Keratinocyte (primary cell): ENCODE results near the gene ZNF335. TPM values are rescaled to one million over a fixed set of nuclear protein-coding genes. Genes with fewer than 3 reads are reported as not detected.

ENCODE experiments used
- DNase-seq: peaks from one replicate; pipeline ENCODE4 v3.0.0-alpha.2; 2011; ENCODE audit warnings: low read depth, missing footprints, low spot score
- FAIRE-seq: peaks from 2 replicates; lab custom pipeline; 2011; peaks lifted over from hg19 to GRCh38; lab: Jason Lieb, UNC
- H2AFZ ChIP-seq: 2 replicates; pipeline ENCODE4 v1.6.0; 2012; ENCODE audit warnings: low read length, control low read depth, inconsistent platforms; ENCODE audit not compliant: control insufficient read depth
- H3K27ac ChIP-seq: 2 replicates; pipeline ENCODE4 v1.5.1; 2011; ENCODE audit warnings: low read length; ENCODE audit not compliant: control insufficient read depth, insufficient read depth
- H3K27me3 ChIP-seq: 3 replicates; pipeline ENCODE4 v1.6.0; 2011; ENCODE audit warnings: low read length; ENCODE audit not compliant: control insufficient read depth, insufficient read depth; ENCODE audit errors: extremely low read depth
- H3K36me3 ChIP-seq, 2 experiments: 2 replicates in 1 of 2; 3 replicates in 1 of 2; pipeline ENCODE4 v1.5.1; 2011; ENCODE audit warnings: low read length in 2 of 2, mild to moderate bottlenecking in 1 of 2; ENCODE audit not compliant: control insufficient read depth in 2 of 2, insufficient read depth in 2 of 2; ENCODE audit errors: extremely low read depth in 1 of 2
- H3K4me1 ChIP-seq: 3 replicates; pipeline ENCODE4 v1.5.1; 2011; ENCODE audit warnings: low read length; ENCODE audit not compliant: control insufficient read depth, insufficient read depth; ENCODE audit errors: extremely low read depth
- H3K4me2 ChIP-seq: 3 replicates; pipeline ENCODE4 v1.6.0; 2011; ENCODE audit warnings: low read depth, low read length; ENCODE audit not compliant: control insufficient read depth, insufficient read depth; ENCODE audit errors: extremely low read depth
- H3K4me3 ChIP-seq, 3 experiments: fragments of 200-600 bp in 1 of 3; sonication (generic) in 1 of 3; 2 replicates in 2 of 3; 3 replicates in 1 of 3; pipeline ENCODE4 v1.5.1; 2011 to 2016; ENCODE audit warnings: low read length in 3 of 3, mild to moderate bottlenecking in 3 of 3, control low read depth in 2 of 3, inconsistent platforms in 1 of 3, low read depth in 1 of 3, mixed read lengths in 1 of 3, mixed run types in 1 of 3, moderate library complexity in 1 of 3; ENCODE audit not compliant: control insufficient read depth in 2 of 3, insufficient read depth in 2 of 3; ENCODE audit errors: extremely low read depth in 1 of 3
- H3K79me2 ChIP-seq: 2 replicates; pipeline ENCODE4 v1.6.0; 2012; ENCODE audit warnings: low read length; ENCODE audit not compliant: control insufficient read depth, insufficient read depth
- H3K9ac ChIP-seq: 3 replicates; pipeline ENCODE4 v1.6.0; 2011; ENCODE audit warnings: low read length; ENCODE audit not compliant: control insufficient read depth, insufficient read depth; ENCODE audit errors: extremely low read depth
- H3K9me1 ChIP-seq: 3 replicates; pipeline ENCODE4 v1.6.0; 2011; ENCODE audit warnings: low read length; ENCODE audit not compliant: control insufficient read depth, insufficient read depth; ENCODE audit errors: extremely low read depth
- H3K9me3 ChIP-seq: 2 replicates; pipeline ENCODE4 v1.5.1; 2012; ENCODE audit warnings: low read depth, low read length; ENCODE audit not compliant: control insufficient read depth
- H4K20me1 ChIP-seq: 3 replicates; pipeline ENCODE4 v1.6.0; 2011; ENCODE audit warnings: low read length; ENCODE audit not compliant: control insufficient read depth, insufficient read depth; ENCODE audit errors: extremely low read depth
- EZH2 ChIP-seq: IDR thresholded peaks from one replicate; pipeline ENCODE4 v1.6.1; 2012; ENCODE audit warnings: inconsistent platforms, mild to moderate bottlenecking, low read length, moderate library complexity
- dilution Hi-C: fragments of 300-500 bp; cut with MboI; formaldehyde crosslinking; loops from one replicate; pipeline ENCODE4 v1.7.0; 2020; ENCODE audit warnings: low sequenced_read_pairs; ENCODE audit not compliant: extremely low pct_ligation_motif_present
- polyA plus RNA-seq, 5 experiments: library from polyadenylated mRNA; depleted of rRNA in 3 of 5; stranded (reverse) in 3 of 5; stranded (forward) in 1 of 5; unstranded in 1 of 5; fragments of >200 nt; gene quantifications; 1 replicate in 1 of 5; 2 replicates in 3 of 5; 3 replicates in 1 of 5; pipeline versions ENCODE4 v1.2.1 to v1.2.3, GENCODE V29; 2011 to 2012; ENCODE audit warnings: missing spikeins in 2 of 5, low read depth in 1 of 5, low replicate concordance in 1 of 5
- TF ChIP-seq, protein P1 (sequence below), 3 experiments: IDR thresholded peaks in 1 of 3; conservative IDR thresholded peaks in 1 of 3; optimal IDR thresholded peaks in 1 of 3; 2 replicates in 2 of 3; 3 replicates in 1 of 3; pipeline versions ENCODE3 to v1.5.1; 2011; ENCODE audit warnings: low read length in 3 of 3, mild to moderate bottlenecking in 3 of 3, moderate library complexity in 2 of 3, control low read depth in 1 of 3, inconsistent platforms in 1 of 3; ENCODE audit not compliant: insufficient read depth in 2 of 3; ENCODE audit errors: extremely low read depth in 1 of 3

The ZNF335 gene
- polyA plus RNA-seq, 1 donor (not counting 4 experiments of a cell fraction or from before 2014, with no cell fraction given), result 5.8 TPM

DNA sequence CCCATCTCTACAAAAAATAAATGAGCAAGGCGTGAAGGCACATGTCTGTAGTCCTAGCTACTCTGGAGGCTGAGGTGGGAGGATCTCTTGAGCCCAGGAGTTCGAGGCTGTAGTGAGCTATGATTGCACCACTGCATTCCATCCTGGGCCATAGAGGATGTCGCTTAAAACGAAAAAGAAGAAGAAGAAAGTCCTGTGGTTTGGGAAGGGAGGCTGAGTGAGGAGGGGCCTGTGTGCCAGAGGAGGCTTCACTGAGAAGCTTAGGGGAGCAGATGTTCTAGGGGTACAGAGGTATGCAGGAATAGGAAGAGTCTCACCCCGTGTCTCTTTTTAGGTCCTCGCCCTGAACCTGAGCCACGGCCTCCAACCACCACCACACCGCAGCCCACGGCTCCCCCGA is 40.9 kb upstream of the ZNF335 start:
- H3K9ac ChIP-seq, result no peak overlapping the region
- no peaks in the 10 kb centered on the region for H3K79me2 ChIP-seq
- H3K9me1 ChIP-seq, result no peaks in the 10 kb centered on the region
- FAIRE-seq, result no peak
- H3K36me3 ChIP-seq, result no peaks in the 10 kb centered on the region
- TF ChIP-seq, protein P1, sequence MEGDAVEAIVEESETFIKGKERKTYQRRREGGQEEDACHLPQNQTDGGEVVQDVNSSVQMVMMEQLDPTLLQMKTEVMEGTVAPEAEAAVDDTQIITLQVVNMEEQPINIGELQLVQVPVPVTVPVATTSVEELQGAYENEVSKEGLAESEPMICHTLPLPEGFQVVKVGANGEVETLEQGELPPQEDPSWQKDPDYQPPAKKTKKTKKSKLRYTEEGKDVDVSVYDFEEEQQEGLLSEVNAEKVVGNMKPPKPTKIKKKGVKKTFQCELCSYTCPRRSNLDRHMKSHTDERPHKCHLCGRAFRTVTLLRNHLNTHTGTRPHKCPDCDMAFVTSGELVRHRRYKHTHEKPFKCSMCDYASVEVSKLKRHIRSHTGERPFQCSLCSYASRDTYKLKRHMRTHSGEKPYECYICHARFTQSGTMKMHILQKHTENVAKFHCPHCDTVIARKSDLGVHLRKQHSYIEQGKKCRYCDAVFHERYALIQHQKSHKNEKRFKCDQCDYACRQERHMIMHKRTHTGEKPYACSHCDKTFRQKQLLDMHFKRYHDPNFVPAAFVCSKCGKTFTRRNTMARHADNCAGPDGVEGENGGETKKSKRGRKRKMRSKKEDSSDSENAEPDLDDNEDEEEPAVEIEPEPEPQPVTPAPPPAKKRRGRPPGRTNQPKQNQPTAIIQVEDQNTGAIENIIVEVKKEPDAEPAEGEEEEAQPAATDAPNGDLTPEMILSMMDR (optimal IDR thresholded peaks at IDR 0.05 in 1 of 3, IDR thresholded peaks at IDR 0.05 in 1 of 3, conservative IDR thresholded peaks at IDR 0.05 in 1 of 3; ENCODE audit: extremely low read depth in 1 of 3, insufficient read depth in 2 of 3, low read length in 3 of 3), result no peak
- no peak for TF ChIP-seq EZH2
- no peak overlapping the region for H3K27ac ChIP-seq
- no peak overlapping the region for H3K4me2 ChIP-seq
- dilution Hi-C loops, result no loop called here
- H3K9me3 ChIP-seq, result no peaks in the 10 kb centered on the region
- no peak overlapping the region for H2AFZ ChIP-seq
- peaks cover 33% of the 10 kb centered on the region for H3K27me3 ChIP-seq
- H4K20me1 ChIP-seq, result no peaks in the 10 kb centered on the region
- no peak overlapping the region for H3K4me3 ChIP-seq
- no peak for DNase-seq
- peaks cover 15% of the 10 kb centered on the region for H3K4me1 ChIP-seq

DNA sequence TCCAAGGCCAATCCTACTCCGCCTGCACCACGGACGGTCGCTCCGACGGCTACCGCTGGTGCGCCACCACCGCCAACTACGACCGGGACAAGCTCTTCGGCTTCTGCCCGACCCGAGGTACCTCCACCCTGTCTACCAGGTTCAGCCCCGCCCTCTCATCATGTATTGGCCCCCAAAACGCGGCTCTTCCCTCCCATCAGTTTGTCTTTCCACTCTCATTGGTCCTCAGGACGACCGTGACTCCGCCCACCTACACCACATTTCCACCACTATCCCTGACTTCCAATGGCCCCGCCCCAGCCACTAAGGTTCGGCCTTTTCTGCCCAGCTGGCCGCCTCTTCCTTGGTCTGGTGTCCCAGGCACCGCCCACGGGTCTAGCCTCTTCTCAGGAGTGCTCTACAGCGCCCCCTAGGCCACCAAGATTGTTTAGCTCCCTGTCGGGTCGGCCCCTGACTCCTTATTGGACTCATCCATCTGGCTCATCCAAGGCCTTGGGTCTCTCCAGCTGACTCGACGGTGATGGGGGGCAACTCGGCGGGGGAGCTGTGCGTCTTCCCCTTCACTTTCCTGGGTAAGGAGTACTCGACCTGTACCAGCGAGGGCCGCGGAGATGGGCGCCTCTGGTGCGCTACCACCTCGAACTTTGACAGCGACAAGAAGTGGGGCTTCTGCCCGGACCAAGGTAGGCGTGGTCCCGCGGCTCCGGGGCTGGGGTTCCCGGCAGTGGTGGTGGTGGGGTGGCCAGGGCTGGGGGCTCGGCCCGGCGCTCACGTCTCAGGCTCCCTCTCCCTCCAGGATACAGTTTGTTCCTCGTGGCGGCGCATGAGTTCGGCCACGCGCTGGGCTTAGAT is 39.9 kb upstream of the ZNF335 start:
- Histone ChIP-seq H3K9me1 (no peaks in the 10 kb centered on the region), H3K4me3 (no peak overlapping the region), H3K27me3 (peaks cover 33% of the 10 kb centered on the region), H3K36me3 (no peaks in the 10 kb centered on the region), H3K9me3 (no peaks in the 10 kb centered on the region), H2AFZ (no peak overlapping the region), H3K4me2 (no peak overlapping the region), H3K9ac (no peak overlapping the region), H3K4me1 (peaks cover 21% of the 10 kb centered on the region), H3K27ac (no peak overlapping the region), H3K79me2 (no peaks in the 10 kb centered on the region), H4K20me1 (no peaks in the 10 kb centered on the region)
- no peak for TF ChIP-seq EZH2
- TF ChIP-seq, protein P1 (optimal IDR thresholded peaks at IDR 0.05 in 1 of 3, IDR thresholded peaks at IDR 0.05 in 1 of 3, conservative IDR thresholded peaks at IDR 0.05 in 1 of 3; ENCODE audit: extremely low read depth in 1 of 3, insufficient read depth in 2 of 3, low read length in 3 of 3), result peak; percentile 35 to 54 (median 48)
- dilution Hi-C loops, result no loop called here
- no peak for DNase-seq
- no peak for FAIRE-seq
